ENCODE measurements around the gene IRF6. TPM values are rescaled to one million over a fixed set of nuclear protein-coding genes. Genes with fewer than 3 reads are reported as not detected.

The IRF6 gene
- total RNA-seq, 1 experiment from 2014 or later: 0.47 TPM

Other genes with a start within 250 kb of the IRF6 start
- 3.0 and 4.5 TPM in 2 replicates for gene CAMK1G, start 222.4 kb downstream of the IRF6 start, total RNA-seq (2014; rRNA removed; shearing (Covaris generic))
- 31.5 and 62.2 TPM in 2 replicates for gene LAMB3, start 153.7 kb downstream of the IRF6 start, total RNA-seq (2014; rRNA removed; shearing (Covaris generic))
- gene G0S2, start 130.7 kb downstream of the IRF6 start, total RNA-seq (2014; rRNA removed; shearing (Covaris generic)): 267 and 322 TPM in 2 replicates
- gene HSD11B1, start 101.3 kb downstream of the IRF6 start, total RNA-seq (2014; rRNA removed; shearing (Covaris generic)): 1.9 and 4.3 TPM in 2 replicates
- not detected in 2 replicates for gene TRAF3IP3, start 50.1 kb downstream of the IRF6 start, total RNA-seq (2014; rRNA removed; shearing (Covaris generic))
- 4.0 and 5.7 TPM in 2 replicates for gene C1orf74, start 21.6 kb downstream of the IRF6 start, total RNA-seq (2014; rRNA removed; shearing (Covaris generic))
- 5.9 and 7.8 TPM in 2 replicates for gene UTP25, start 21.8 kb upstream of the IRF6 start, total RNA-seq (2014; rRNA removed; shearing (Covaris generic))
- gene SYT14, start 132.1 kb upstream of the IRF6 start, total RNA-seq (2014; rRNA removed; shearing (Covaris generic)): 3.7 and 6.1 TPM in 2 replicates